Activated T-helper 1 cell treated with anti-CD3 and anti-CD28 coated beads, Interleukin-12 subunit alpha, Interleukin-12 subunit beta, Interleukin-2, Interleukin-4 antibody, amounts not matched to agents 30 ng/mL and 10 ng/mL and 1 ng/mL, durations not matched to agents 14 hours and 24 hours and 36 hours (primary cell): Measurements from ENCODE around the gene HNRNPF. TPM values are rescaled to one million over a fixed set of nuclear protein-coding genes. Genes with fewer than 3 reads are reported as not detected.
"Not testable (repeated sequence)": the region's sequence is repeated elsewhere in the genome, so short reads cannot be mapped to it uniquely, and the experiment has no call there.

Experiments used
- DNase-seq: peaks from one replicate; pipeline ENCODE4 v3.0.0; 2021; ENCODE audit warnings: low spot score
- H3K27ac Mint-ChIP-seq: one replicate; pipeline ENCODE4 v1.8.0; 2021; ENCODE audit warnings: mild to moderate bottlenecking, mixed read lengths
- H3K27me3 Mint-ChIP-seq: one replicate; pipeline ENCODE4 v1.8.0; 2022; ENCODE audit warnings: mild to moderate bottlenecking, moderate library complexity, mixed read lengths; ENCODE audit not compliant: insufficient read depth
- H3K36me3 Mint-ChIP-seq: one replicate; pipeline ENCODE4 v1.8.0; 2021; ENCODE audit warnings: low read depth, mixed read lengths
- H3K4me1 Mint-ChIP-seq: one replicate; pipeline ENCODE4 v1.8.0; 2021; ENCODE audit warnings: low read depth, mixed read lengths
- H3K4me3 Mint-ChIP-seq: one replicate; pipeline ENCODE4 v1.8.0; 2021; ENCODE audit warnings: mild to moderate bottlenecking, moderate library complexity, mixed read lengths
- H3K9me3 Mint-ChIP-seq: one replicate; pipeline ENCODE4 v1.8.0; 2021; ENCODE audit warnings: mixed read lengths
- intact Hi-C: fragments of 100-400 bp; cut with micrococcal nuclease; formaldehyde crosslinking; loops from one replicate; pipeline ENCODE4 v1.15.1; 2024
- total RNA-seq: library from RNA; stranded (reverse); gene quantifications from 2 replicates; pipeline ENCODE4 v1.2.3, GENCODE V29; 2022

HNRNPF gene
- total RNA-seq, 1 donor from 2014 or later, result 501 TPM

GRCh38 chr10:43342279-43343125 is 66.5 kb downstream of the HNRNPF start:
- Mint-ChIP-seq H3K9me3 (no peaks in the 10 kb centered on the region), H3K27ac (no peak overlapping the region), H3K36me3 (no peaks in the 10 kb centered on the region), H3K27me3 (peaks cover 2% of the 10 kb centered on the region), H3K4me3 (no peak overlapping the region), H3K4me1 (peaks cover 23% of the 10 kb centered on the region)
- no peak for DNase-seq
- intact Hi-C loops, result no loop called here

- Mint-ChIP-seq H3K4me3 (no peak overlapping the region), H3K4me1 (peaks cover 31% of the 10 kb centered on the region), H3K27me3 (peaks cover 4% of the 10 kb centered on the region), H3K9me3 (no peaks in the 10 kb centered on the region), H3K36me3 (peaks cover 1% of the 10 kb centered on the region), H3K27ac (no peak overlapping the region)
- intact Hi-C loops, result no loop called here
- DNase-seq, result no peak
These were observed 67.5 kb downstream of the HNRNPF start for GRCh38 chr10:43341450-43341849.

- peaks cover 38% of the 10 kb centered on the region for H3K4me1 Mint-ChIP-seq
- H3K4me3 Mint-ChIP-seq, result no peak overlapping the region
- intact Hi-C loops, result no loop called here
- H3K27me3 Mint-ChIP-seq, result peaks cover 4% of the 10 kb centered on the region
- H3K36me3 Mint-ChIP-seq, result peaks cover 2% of the 10 kb centered on the region
- peak overlapping the region; percentile 31 for H3K27ac Mint-ChIP-seq
- DNase-seq, result no peak
- H3K9me3 Mint-ChIP-seq, result no peaks in the 10 kb centered on the region
These were observed 68.4 kb downstream of the HNRNPF start for GRCh38 chr10:43340619-43341018.

GRCh38 chr10:43340101-43340500 is 68.9 kb downstream of the HNRNPF start:
- no peaks in the 10 kb centered on the region for H3K9me3 Mint-ChIP-seq
- H3K4me3 Mint-ChIP-seq, result no peak overlapping the region
- no peak overlapping the region for H3K27ac Mint-ChIP-seq

GRCh38 chr10:43339136-43339535 is 69.8 kb downstream of the HNRNPF start:
- Mint-ChIP-seq H3K27ac (no peak overlapping the region), H3K4me1 (peaks cover 33% of the 10 kb centered on the region), H3K9me3 (no peaks in the 10 kb centered on the region), H3K27me3 (peaks cover 4% of the 10 kb centered on the region), H3K4me3 (no peak overlapping the region), H3K36me3 (peaks cover 2% of the 10 kb centered on the region)
- intact Hi-C loops, result no loop called here
- no peak for DNase-seq

More at GRCh38 chr10:43340101-43340500, 68.9 kb downstream of the HNRNPF start:
- intact Hi-C loops, result no loop called here
- Mint-ChIP-seq H3K4me1 (peaks cover 41% of the 10 kb centered on the region), H3K27me3 (peaks cover 4% of the 10 kb centered on the region), H3K36me3 (peaks cover 2% of the 10 kb centered on the region)
- DNase-seq, result no peak

- H3K36me3 Mint-ChIP-seq, result peaks cover 4% of the 10 kb centered on the region
- intact Hi-C loops, result no loop called here
- DNase-seq, result no peak
- H3K4me1 Mint-ChIP-seq, result peaks cover 37% of the 10 kb centered on the region
- peaks cover 6% of the 10 kb centered on the region for H3K27me3 Mint-ChIP-seq
- H3K9me3 Mint-ChIP-seq, result no peaks in the 10 kb centered on the region
- no peak overlapping the region for H3K4me3 Mint-ChIP-seq
- H3K27ac Mint-ChIP-seq, result no peak overlapping the region
These were observed 70.9 kb downstream of the HNRNPF start for GRCh38 chr10:43338117-43338516.

- intact Hi-C loops, H3K36me3 Mint-ChIP-seq, H3K27ac Mint-ChIP-seq, H3K9me3 Mint-ChIP-seq, H3K27me3 Mint-ChIP-seq, H3K4me3 Mint-ChIP-seq, DNase-seq: not testable (repeated sequence)
- peaks cover 43% of the 10 kb centered on the region for H3K4me1 Mint-ChIP-seq
These were observed 71.5 kb downstream of the HNRNPF start for GRCh38 chr10:43337536-43337935.

- no peak overlapping the region for H3K27ac Mint-ChIP-seq
- H3K36me3 Mint-ChIP-seq, result peaks cover 6% of the 10 kb centered on the region
- no peak for DNase-seq
- H3K9me3 Mint-ChIP-seq, result no peaks in the 10 kb centered on the region
- peaks cover 51% of the 10 kb centered on the region for H3K4me1 Mint-ChIP-seq
- intact Hi-C loops, result no loop called here
- peaks cover 7% of the 10 kb centered on the region for H3K27me3 Mint-ChIP-seq
- no peak overlapping the region for H3K4me3 Mint-ChIP-seq
These were observed 72.2 kb downstream of the HNRNPF start for GRCh38 chr10:43336641-43337318.

GRCh38 chr10:43336061-43336460 is 72.9 kb downstream of the HNRNPF start:
- Mint-ChIP-seq H3K27ac (no peak overlapping the region), H3K36me3 (peaks cover 7% of the 10 kb centered on the region), H3K4me1 (peaks cover 55% of the 10 kb centered on the region), H3K4me3 (no peak overlapping the region), H3K9me3 (no peaks in the 10 kb centered on the region), H3K27me3 (peaks cover 8% of the 10 kb centered on the region)
- intact Hi-C loops, result no loop called here
- DNase-seq, result no peak

Other genes with a start within 250 kb of the HNRNPF start
- gene RASGEF1A, start 142.1 kb downstream of the HNRNPF start, total RNA-seq, result 0.78 and 2.0 TPM in 2 replicates
- gene FXYD4, start 37.5 kb downstream of the HNRNPF start, total RNA-seq, result 0.44 TPM in 1 of 2 replicates, not detected in the other
- gene ZNF487, start 27.9 kb upstream of the HNRNPF start, total RNA-seq, result 1.8 and 2.0 TPM in 2 replicates
- 1.4 and 1.7 TPM in 2 replicates for gene ZNF239, start 165.4 kb upstream of the HNRNPF start, total RNA-seq
- 5.7 and 6.6 TPM in 2 replicates for gene ZNF485, start 197.3 kb upstream of the HNRNPF start, total RNA-seq
- gene ZNF32, start 239.7 kb upstream of the HNRNPF start, total RNA-seq, result 13.2 and 13.7 TPM in 2 replicates